IPS DF 19.7 (cell line): ENCODE results near the gene LMF2.
A peak's percentile ranks its signal among the peaks of the same experiment; 100 is the strongest.

Source experiments
- DNase-seq: peaks from one replicate; pipeline ENCODE4 v3.0.0-alpha.2; 2013; ENCODE audit warnings: low read depth, low spot score

Gene LMF2

DNA sequence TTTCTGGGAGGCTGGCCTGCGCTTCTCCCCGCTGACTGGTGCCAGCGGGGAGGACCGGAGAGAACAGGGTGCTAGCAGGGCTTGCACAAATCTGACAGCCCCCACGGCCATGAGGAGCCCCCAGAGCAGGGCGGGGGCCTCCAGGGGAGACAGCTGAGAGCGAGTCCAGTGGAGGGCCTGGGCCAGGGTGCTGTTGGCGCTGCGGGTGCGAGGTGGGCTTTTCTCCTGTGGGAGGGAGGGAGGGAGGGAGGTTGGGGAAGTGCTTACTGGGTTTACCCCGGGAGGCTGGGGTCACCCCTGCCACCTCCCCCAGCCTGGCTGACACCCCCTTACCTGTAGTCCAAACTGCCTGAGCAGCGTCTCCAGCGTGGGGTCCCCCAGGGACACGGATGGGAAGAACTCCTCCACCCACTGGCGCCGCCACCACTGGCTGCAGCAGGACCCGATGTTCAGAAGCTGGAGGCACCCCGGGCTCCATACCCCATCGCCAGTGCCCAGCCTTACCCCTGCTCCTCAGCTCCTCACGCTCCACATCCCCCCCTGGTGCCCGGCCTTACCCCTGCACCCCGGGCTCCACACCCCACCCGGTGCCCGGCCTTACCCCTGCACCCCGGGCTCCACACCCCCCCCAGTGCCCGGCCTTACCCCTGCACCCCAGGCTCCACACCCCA lies 3.9 kb downstream of the LMF2 start:
- DNase-seq, result no peak

- DNase-seq, result no peak
Observed at GRCh38 chr22:50502628-50503474, 4.7 kb downstream of the LMF2 start.

GRCh38 chr22:50502096-50502495 lies 5.4 kb downstream of the LMF2 start:
- DNase-seq, result no peak

- DNase-seq, result no peak
Observed at GRCh38 chr22:50500452-50500851, 7.0 kb downstream of the LMF2 start.

GRCh38 chr22:50498322-50498890 lies 9.1 kb downstream of the LMF2 start:
- DNase-seq, result peak; percentile 40

DNA sequence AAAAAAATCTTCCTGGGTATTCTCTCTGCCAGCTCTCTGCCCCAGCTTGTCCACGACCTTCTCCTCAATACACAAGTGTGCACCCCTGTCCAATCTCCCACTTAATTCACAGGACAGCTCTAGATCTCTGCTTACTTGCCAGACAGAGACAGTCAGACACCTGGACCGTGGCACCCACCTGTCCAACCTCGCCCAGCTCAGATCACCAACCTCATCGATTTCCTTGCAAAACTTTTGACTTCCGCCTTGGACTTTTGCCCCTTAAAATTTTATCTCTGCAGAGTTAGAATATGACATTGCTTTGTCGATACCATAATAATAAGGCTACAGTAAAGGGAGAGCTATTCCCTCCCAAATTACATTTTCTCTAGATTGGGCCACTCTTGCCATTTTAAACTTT lies 10.4 kb downstream of the LMF2 start:
- DNase-seq, result no peak

- DNase-seq, result no peak
Observed at GRCh38 chr22:50490531-50491308, 16.8 kb downstream of the LMF2 start.

GRCh38 chr22:50489363-50490243 lies 17.9 kb downstream of the LMF2 start:
- DNase-seq, result no peak

- DNase-seq, result no peak
Observed at GRCh38 chr22:50488886-50489285, 18.6 kb downstream of the LMF2 start.

DNA sequence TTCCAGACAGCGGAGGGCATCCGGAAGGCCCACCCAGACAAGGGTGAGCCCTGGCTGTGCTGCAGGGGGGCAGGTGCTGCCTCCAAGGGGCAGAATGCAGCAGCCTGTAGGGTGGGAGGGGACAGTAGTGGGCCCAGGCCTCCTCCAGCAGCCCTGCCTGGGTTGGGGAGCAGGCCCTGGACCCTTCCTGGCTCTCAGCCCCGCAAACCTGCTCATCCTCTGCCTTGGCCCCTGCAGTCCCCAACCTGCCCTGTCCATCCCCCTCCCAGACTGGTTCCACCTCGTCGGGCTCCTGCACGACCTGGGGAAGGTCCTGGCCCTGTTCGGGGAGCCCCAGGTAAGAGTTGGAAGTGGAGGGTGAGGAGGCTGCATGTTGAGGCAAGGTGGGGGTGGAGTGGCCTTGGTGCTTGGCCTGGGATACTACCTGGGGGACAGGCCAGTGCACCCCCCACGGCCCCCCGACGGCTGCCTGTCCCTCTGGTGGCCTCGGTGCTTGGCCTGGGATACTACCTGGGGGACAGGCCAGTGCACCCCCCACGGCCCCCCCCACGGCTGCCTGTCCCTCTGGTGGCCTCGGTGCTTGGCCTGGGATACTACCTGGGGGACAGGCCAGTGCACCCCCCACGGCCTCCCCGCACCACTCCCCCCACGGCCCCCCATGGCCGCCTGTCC lies 19.4 kb downstream of the LMF2 start:
- DNase-seq, result no peak

GRCh38 chr22:50487290-50488005 lies 20.1 kb downstream of the LMF2 start:
- no peak for DNase-seq

DNA sequence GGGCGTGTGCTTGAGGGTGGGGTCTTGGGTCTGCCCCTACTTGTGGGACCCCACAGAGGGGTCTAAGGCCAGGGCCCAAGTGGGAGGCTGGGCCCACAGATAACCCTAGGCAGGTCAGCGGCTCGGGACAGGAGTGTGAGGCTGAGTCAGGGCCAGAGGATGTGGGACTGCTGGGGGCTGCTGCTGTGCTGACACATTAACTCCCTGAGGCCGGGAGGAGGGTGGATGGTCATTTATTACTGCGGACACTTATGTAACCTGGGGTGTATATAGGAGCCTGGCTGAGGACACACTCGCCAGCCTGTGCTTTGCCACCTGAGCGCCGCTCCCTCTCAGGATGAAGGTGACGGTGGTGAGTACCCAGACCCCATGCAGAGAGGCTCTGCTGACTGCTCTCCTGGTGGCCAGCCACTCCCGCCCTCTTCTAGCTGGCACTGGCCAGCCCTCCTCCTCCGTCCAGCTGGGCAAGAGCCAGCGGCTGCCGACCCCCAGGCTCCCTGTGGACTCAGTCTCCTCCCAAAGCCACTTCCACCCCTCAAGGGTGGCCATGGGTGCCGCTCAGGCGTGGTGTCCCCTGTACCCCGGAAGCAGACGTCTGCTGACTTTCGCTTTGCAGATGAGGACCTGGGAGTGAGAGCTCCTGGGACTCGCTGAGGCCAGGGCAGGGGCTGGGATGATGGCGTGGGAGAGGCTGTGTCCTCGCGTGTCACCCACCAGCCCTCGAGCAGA lies 20.8 kb downstream of the LMF2 start, which contains the start of gene MIOX:
MIOX (plus strand) TSS at position 299 of the 729 bp plus-strand sequence; CDS start at position 338, 39 bp downstream.
- DNase-seq, result no peak

DNA sequence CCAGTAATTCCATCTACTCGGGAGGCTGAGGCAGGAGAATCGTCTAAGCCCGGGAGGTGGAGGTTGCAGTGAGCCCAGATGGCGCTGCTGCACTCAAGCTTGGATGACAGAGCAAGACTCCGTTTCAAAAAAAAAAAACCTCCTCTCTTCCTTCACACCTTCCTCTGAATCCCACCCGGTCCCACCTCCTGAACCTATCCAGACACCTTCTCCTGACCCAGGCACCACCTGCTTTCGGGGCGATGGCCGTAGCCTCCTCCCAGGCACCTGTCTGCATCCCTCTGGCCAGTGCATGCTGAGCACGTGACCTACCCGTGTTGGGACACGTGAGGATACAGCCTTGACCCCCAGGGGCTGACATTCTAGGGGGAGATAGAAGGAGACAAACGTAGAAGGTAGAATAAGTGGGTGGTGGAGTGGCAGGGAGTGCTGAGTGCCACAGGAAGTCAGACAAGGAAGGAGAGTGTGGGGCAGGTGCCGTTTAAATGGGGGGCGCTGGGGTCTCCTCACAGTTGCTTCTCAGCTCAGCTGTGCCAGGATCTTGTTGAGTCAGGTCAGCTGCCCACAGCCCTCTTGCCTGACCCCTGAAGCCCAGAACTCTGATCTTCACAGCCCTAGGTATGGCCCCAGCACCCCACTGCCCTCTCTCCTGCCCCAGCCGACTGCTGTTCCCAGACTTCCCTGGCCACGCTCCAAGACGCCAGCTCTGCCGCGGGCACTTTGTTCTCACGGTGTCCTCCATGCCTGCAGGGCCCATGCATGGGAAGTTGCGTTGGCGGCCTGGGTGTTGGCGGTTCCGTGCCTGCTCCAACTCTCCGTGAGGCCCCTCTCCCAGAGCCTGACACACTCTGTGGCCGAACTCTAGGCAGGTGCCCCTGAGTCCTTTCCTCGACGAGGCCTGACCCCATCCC lies 22.0 kb downstream of the LMF2 start:
- no peak for DNase-seq

DNA sequence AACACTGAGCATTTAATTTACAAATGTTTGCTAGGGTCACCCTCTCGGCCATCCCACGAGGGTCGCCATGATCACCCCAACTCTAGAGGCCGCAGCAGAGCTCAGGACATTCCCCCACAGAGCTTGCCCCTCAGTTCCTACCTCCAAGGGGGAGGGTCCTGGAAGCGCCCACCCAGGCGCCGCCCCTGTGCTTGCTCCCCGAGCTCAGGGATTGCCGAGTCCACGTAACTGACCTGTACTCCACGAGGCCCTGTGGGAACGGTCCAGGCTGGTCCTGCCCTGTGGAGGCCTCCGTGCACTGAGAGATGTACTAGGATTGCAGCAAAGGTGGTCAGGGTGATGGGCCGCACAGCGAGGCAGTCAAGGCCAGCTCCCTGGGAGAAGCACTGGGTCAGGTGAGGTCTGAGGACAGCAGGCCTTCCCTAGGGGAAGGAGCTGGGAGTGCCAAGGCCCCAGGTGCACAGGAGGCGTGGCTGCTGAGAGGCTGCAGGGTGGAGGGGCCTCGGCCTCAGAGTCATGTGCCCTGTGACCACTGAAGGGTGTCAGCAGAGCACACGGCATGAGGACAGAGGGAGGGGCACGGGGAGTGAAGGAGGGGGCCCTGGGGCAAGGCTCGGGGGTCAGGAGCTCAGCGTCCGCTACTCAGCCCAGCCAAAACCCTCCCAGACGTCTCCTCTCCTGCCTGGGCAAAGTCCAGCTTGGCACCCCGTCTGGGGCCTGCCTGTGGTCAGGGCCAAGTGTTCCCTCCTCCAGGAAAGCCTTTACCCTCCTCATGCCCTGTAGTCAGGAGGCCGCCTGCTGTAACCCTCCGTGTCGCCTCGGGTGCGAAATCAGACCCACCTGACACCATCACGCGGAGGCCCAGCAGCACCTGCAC lies 23.3 kb downstream of the LMF2 start:
- no peak for DNase-seq

- DNase-seq, result no peak
Observed at GRCh38 chr22:50483556-50483955, 23.9 kb downstream of the LMF2 start.

DNA sequence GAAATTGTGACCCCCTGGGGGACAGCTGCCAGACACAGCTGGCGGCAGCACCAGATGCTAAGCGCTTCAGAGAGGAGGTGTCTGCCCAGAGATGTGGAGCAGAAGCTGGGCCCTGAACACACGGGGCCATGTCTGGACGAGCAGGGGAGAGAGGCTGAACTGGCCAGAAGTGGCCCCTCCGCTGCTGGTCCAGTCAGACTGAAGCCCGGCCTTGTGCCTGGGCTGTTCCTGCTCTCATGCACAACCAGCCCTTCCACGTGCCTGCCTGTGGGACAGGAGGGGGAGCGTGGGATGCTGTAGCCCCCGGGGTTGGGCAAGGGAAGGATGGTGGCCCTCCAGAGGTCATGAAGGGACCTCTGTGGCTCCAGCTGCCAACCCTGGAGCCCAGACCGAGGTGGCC lies 24.4 kb downstream of the LMF2 start:
- no peak for DNase-seq
